K562 (cell line): ENCODE data around the gene USP22.

Source experiments
- BHLHE40 ChIP-seq: IDR thresholded peaks from 2 replicates; pipeline ENCODE4 v1.6.1; 2011; ENCODE audit warnings: low read length, improper control_type of control experiment
- POLR2AphosphoS5 ChIP-seq: IDR thresholded peaks from 2 replicates; pipeline ENCODE4 v1.6.1; 2011; ENCODE audit warnings: mild to moderate bottlenecking, low read depth, low read length, moderate library complexity; ENCODE audit not compliant: control insufficient read depth, insufficient read depth
- RBBP5 ChIP-seq: fragments of 200-600 bp; sonication (generic); IDR thresholded peaks from 2 replicates; pipeline ENCODE4 v1.6.1; 2012; ENCODE audit warnings: borderline replicate concordance, mild to moderate bottlenecking, low read length, control low read depth, inconsistent platforms; ENCODE audit not compliant: insufficient read depth, poor library complexity, severe bottlenecking
- ZNF232 ChIP-seq: sonication (generic); formaldehyde crosslinking; IDR thresholded peaks from 2 replicates; pipeline ENCODE4 v1.8.0; 2022; ENCODE audit warnings: mild to moderate bottlenecking, missing genetic modification reagents
- TF ChIP-seq, protein P1 (sequence below): fragments of 250-450 bp; sonication (Bioruptor Pico); IDR thresholded peaks from 2 replicates; pipeline ENCODE4 v1.5.0; 2021
- TF ChIP-seq, protein P2 (sequence below), 3 experiments: IDR thresholded peaks in 2 of 3; conservative IDR thresholded peaks in 1 of 3; 2 replicates each; pipeline ENCODE4 v1.5.1; 2011 to 2012; ENCODE audit warnings: low read length in 3 of 3, mild to moderate bottlenecking in 3 of 3, control low read depth in 2 of 3, improper control_type of control experiment in 1 of 3, inconsistent platforms in 1 of 3, low read depth in 1 of 3, mixed read lengths in 1 of 3, moderate library complexity in 1 of 3; ENCODE audit not compliant: insufficient read depth in 2 of 3
- TF ChIP-seq, protein P3 (sequence below), 2 experiments: fragments of 450-650 bp; IDR thresholded peaks; 2 replicates each; pipeline ENCODE4 v1.6.1; 2016; ENCODE audit warnings: mild to moderate bottlenecking in 2 of 2, borderline replicate concordance in 1 of 2, low read depth in 1 of 2, moderate library complexity in 1 of 2

DNA sequence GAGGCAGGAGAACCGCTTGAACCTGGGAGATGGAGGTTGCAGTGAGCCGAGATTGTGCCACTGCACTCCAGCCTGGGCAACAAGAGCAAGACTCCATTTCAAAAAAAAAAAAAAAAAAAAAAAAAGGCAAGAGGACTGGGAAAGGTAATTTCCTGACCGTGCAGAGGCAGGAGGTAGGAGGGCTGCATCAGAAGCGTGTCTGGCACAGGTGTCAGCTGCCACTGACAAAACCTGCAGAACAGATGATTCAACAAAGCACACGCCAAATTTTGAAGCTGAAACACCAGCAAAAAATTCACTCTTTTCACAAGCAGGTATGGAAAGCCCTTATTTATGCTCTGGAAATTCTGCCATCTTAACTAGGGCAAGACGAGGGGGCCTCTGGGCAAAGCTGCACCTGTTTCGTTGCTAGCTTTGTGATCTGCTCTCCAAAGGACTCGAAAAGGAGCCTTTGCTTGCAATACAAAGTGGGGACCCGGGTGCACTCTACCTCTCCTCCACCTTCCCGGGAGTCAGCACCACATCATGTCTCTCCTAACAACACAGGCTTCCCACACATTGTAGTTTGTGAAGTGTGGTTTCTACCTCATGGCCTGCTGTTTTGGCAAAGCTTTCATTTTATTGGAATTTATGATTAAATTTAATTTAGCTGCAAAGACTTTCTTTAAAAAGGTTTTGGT lies 33.7 kb downstream of the USP22 start:
- TF ChIP-seq BHLHE40 (no peak), ZNF232 (CRISPR knock-in tag) (no peak), POLR2AphosphoS5 (no peak), RBBP5 (no peak)
- TF ChIP-seq, protein P1, sequence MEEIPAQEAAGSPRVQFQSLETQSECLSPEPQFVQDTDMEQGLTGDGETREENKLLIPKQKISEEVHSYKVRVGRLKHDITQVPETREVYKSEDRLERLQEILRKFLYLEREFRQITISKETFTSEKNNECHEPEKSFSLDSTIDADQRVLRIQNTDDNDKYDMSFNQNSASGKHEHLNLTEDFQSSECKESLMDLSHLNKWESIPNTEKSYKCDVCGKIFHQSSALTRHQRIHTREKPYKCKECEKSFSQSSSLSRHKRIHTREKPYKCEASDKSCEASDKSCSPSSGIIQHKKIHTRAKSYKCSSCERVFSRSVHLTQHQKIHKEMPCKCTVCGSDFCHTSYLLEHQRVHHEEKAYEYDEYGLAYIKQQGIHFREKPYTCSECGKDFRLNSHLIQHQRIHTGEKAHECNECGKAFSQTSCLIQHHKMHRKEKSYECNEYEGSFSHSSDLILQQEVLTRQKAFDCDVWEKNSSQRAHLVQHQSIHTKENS (CRISPR knock-in tag): no peak
- TF ChIP-seq, protein P2, sequence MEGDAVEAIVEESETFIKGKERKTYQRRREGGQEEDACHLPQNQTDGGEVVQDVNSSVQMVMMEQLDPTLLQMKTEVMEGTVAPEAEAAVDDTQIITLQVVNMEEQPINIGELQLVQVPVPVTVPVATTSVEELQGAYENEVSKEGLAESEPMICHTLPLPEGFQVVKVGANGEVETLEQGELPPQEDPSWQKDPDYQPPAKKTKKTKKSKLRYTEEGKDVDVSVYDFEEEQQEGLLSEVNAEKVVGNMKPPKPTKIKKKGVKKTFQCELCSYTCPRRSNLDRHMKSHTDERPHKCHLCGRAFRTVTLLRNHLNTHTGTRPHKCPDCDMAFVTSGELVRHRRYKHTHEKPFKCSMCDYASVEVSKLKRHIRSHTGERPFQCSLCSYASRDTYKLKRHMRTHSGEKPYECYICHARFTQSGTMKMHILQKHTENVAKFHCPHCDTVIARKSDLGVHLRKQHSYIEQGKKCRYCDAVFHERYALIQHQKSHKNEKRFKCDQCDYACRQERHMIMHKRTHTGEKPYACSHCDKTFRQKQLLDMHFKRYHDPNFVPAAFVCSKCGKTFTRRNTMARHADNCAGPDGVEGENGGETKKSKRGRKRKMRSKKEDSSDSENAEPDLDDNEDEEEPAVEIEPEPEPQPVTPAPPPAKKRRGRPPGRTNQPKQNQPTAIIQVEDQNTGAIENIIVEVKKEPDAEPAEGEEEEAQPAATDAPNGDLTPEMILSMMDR (IDR thresholded peaks at IDR 0.05 in 2 of 3, conservative IDR thresholded peaks at IDR 0.05 in 1 of 3; ENCODE audit: insufficient read depth in 2 of 3, low read depth in 1 of 3, low read length in 3 of 3): no peak
- TF ChIP-seq, protein P3, sequence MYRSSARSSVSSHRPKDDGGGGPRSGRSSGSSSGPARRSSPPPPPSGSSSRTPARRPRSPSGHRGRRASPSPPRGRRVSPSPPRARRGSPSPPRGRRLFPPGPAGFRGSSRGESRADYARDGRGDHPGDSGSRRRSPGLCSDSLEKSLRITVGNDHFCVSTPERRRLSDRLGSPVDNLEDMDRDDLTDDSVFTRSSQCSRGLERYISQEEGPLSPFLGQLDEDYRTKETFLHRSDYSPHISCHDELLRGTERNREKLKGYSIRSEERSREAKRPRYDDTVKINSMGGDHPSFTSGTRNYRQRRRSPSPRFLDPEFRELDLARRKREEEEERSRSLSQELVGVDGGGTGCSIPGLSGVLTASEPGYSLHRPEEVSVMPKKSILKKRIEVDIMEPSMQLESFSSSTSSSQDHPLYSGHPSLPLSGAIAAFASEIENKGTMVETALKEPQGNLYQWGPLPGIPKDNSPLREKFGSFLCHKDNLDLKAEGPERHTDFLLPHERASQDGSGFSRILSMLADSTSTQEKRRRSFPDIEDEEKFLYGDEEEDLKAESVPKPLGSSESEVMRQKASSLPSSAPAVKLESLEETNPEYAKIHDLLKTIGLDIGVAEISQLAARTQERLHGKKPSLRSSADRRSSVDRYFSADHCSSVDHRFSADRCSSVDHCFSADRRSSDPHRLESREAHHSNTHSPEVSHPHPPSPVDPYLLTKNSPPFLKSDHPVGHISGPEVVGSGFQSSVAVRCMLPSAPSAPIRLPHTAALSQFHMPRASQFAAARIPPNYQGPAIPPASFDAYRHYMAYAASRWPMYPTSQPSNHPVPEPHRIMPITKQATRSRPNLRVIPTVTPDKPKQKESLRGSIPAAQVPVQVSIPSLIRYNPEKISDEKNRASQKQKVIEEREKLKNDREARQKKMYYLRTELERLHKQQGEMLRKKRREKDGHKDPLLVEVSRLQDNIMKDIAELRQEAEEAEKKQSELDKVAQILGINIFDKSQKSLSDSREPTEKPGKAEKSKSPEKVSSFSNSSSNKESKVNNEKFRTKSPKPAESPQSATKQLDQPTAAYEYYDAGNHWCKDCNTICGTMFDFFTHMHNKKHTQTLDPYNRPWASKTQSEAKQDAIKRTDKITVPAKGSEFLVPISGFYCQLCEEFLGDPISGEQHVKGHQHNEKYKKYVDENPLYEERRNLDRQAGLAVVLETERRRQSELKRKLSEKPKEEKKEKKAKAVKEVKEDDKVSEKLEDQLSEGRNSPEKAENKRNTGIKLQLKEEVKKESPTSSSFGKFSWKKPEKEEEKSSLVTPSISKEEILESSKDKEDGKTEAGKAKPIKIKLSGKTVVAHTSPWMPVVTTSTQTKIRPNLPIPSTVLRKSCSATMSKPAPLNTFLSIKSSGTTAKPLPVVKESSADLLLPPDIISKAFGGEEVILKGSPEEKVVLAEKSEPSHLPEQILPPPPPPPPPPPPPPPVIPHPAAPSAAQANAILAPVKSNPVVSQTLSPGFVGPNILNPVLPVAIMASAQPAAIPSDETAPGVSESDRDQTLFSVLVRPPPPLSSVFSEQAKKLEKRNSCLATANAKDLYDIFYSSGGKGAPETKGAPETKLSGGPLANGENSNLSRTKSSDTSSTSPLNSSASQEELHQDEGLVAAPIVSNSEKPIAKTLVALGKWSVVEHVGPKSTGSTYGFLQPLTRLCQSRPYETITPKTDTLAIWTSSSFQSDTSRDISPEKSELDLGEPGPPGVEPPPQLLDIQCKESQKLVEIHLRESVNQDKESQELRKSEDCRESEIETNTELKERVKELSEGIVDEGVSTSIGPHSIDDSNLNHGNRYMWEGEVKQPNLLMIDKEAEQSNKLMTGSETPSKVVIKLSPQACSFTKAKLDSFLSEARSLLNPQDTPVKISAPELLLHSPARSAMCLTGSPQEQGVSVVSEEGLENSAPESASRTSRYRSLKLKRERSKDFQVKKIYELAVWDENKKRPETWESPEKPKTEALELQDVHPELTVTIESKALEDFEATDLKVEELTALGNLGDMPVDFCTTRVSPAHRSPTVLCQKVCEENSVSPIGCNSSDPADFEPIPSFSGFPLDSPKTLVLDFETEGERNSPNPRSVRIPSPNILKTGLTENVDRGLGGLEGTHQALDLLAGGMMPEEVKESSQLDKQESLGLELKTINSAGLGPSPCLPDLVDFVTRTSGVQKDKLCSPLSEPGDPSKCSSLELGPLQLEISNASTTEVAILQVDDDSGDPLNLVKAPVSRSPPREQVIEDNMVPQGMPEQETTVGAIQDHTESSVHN (IDR thresholded peaks at IDR 0.05; ENCODE audit: borderline replicate concordance in 1 of 2, low read depth in 1 of 2): no peak
